Measurements from ENCODE around the gene MT1B. TPM values are rescaled to one million over a fixed set of nuclear protein-coding genes. Genes with fewer than 3 reads are reported as not detected.
A peak's percentile ranks its signal among the peaks of the same experiment; 100 is the strongest.

Gene MT1B
- not detected in 2 replicates for total RNA-seq
- long read RNA-seq = 0 reads

DNA sequence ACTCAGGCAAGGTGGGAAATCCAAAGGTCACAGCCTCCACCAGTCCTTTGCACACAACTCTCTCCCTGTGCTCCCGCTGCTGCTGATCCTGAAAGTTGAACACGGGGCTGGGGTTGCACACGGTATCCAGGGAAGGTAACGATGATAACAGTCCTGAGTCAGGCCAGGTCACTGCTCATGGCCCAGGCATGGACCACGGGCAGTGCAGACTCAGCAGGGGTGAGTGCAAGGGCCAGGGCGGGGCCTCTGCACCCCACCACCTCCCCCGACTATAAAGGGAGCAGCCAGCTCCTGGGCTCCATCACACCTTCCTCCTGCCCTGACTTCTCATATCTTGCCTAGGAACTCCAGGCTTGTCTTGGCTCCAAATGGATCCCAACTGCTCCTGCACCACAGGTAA, at the start of gene MT1B:
Gene MT1B, plus strand, starts transcription at position 301 of the 400 bp plus-strand sequence. Its CDS starts 68 bp downstream, at position 369.
- peaks cover 15% of the 10 kb centered on the region for H3K27me3 Mint-ChIP-seq (ENCODE audit: unreplicated experiment)
- H3K4me3 Mint-ChIP-seq (ENCODE audit: unreplicated experiment) = no peak within 1 kb of the TSS
- no peaks in the 10 kb centered on the region for H3K9me3 Mint-ChIP-seq (ENCODE audit: unreplicated experiment)
- H3K36me3 Mint-ChIP-seq (ENCODE audit: unreplicated experiment) = no peaks in the 10 kb centered on the region
- TF ChIP-seq, protein P1, sequence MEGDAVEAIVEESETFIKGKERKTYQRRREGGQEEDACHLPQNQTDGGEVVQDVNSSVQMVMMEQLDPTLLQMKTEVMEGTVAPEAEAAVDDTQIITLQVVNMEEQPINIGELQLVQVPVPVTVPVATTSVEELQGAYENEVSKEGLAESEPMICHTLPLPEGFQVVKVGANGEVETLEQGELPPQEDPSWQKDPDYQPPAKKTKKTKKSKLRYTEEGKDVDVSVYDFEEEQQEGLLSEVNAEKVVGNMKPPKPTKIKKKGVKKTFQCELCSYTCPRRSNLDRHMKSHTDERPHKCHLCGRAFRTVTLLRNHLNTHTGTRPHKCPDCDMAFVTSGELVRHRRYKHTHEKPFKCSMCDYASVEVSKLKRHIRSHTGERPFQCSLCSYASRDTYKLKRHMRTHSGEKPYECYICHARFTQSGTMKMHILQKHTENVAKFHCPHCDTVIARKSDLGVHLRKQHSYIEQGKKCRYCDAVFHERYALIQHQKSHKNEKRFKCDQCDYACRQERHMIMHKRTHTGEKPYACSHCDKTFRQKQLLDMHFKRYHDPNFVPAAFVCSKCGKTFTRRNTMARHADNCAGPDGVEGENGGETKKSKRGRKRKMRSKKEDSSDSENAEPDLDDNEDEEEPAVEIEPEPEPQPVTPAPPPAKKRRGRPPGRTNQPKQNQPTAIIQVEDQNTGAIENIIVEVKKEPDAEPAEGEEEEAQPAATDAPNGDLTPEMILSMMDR (IDR thresholded peaks at IDR 0.05) = no peak
- DNase-seq (ENCODE audit: extremely low spot score, unreplicated experiment) = no peak
- H3K27ac Mint-ChIP-seq (ENCODE audit: unreplicated experiment) = no peak within 1 kb of the TSS
- peaks cover 13% of the 10 kb centered on the region for H3K4me1 Mint-ChIP-seq (ENCODE audit: unreplicated experiment)

DNA sequence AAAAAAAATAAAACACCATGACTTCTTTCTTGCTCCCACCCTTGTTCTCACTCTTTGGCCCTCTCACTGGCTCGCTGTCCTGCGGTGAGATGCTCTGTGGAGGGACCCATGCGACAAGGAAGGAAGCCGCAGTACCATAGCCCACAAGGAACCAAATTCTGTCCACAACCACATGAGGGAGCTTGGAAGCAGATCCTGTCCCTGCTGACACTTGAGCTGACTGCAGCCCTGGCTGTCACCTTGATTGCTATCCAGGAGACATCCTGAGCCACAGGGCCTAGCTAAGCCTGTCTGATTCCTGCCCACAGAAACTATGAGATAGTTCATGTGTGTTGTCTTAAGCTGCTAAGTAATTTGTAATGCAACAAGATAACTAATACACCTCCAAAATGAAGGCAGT, 48.1 kb upstream of the MT1B start:
- TF ChIP-seq, protein P1 (IDR thresholded peaks at IDR 0.05) = peak; percentile 60
- Mint-ChIP-seq H3K27me3 (ENCODE audit: unreplicated experiment) (no peaks in the 10 kb centered on the region), H3K4me1 (ENCODE audit: unreplicated experiment) (peaks cover 32% of the 10 kb centered on the region), H3K27ac (ENCODE audit: unreplicated experiment) (no peak overlapping the region), H3K4me3 (ENCODE audit: unreplicated experiment) (no peak overlapping the region), H3K36me3 (ENCODE audit: unreplicated experiment) (no peaks in the 10 kb centered on the region), H3K9me3 (ENCODE audit: unreplicated experiment) (no peaks in the 10 kb centered on the region)
- no peak for DNase-seq (ENCODE audit: extremely low spot score, unreplicated experiment)

DNA sequence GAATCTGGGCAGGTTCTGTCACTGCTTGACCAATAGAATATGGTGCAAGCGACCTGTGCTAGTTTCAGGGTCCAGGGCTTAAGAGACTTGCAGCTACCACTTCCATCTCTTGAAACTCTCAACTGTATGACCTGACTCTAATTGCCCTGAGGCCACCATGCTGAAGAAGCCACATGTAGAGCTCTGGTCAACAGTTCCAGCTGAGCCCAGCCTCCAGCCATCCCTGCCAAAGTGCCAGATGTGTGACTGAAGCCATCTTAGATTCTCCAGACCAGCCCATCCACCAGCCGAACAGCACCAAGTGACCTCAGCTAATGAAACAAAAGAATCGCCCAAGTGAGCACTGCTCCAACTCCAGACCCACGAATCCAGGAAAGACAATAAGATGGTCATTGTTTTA, 46.7 kb upstream of the MT1B start:
- no peaks in the 10 kb centered on the region for H3K36me3 Mint-ChIP-seq (ENCODE audit: unreplicated experiment)
- H3K4me1 Mint-ChIP-seq (ENCODE audit: unreplicated experiment) = peaks cover 32% of the 10 kb centered on the region
- no peak overlapping the region for H3K4me3 Mint-ChIP-seq (ENCODE audit: unreplicated experiment)
- DNase-seq (ENCODE audit: extremely low spot score, unreplicated experiment) = no peak
- H3K27me3 Mint-ChIP-seq (ENCODE audit: unreplicated experiment) = no peaks in the 10 kb centered on the region
- H3K9me3 Mint-ChIP-seq (ENCODE audit: unreplicated experiment) = no peaks in the 10 kb centered on the region
- TF ChIP-seq, protein P1 (IDR thresholded peaks at IDR 0.05) = no peak
- H3K27ac Mint-ChIP-seq (ENCODE audit: unreplicated experiment) = peak overlapping the region; percentile 50

DNA sequence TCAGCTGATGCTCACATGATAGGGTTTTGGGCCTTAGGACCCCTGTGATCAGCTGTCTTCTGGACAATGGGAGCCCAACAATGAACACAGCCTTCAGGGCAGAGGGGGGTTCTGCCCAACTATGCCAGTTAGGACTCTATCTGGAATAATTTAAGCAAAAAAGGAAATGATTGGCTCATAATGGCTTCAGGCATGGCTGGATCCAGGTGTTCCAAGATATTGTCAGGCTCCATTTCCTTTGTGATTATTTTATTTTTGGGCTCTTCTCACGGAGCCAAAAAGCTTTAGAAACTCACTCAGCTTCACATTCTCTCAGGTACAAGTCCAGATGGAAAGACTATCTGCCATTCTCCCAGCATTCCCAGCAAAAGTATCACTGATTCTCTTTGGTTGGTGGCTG, 46.2 kb upstream of the MT1B start:
- Mint-ChIP-seq H3K9me3 (ENCODE audit: unreplicated experiment) (no peaks in the 10 kb centered on the region), H3K4me3 (ENCODE audit: unreplicated experiment) (no peak overlapping the region), H3K36me3 (ENCODE audit: unreplicated experiment) (no peaks in the 10 kb centered on the region), H3K27ac (ENCODE audit: unreplicated experiment) (peak overlapping the region; percentile 99), H3K4me1 (ENCODE audit: unreplicated experiment) (peaks cover 37% of the 10 kb centered on the region), H3K27me3 (ENCODE audit: unreplicated experiment) (no peaks in the 10 kb centered on the region)
- DNase-seq (ENCODE audit: extremely low spot score, unreplicated experiment) = no peak
- TF ChIP-seq, protein P1 (IDR thresholded peaks at IDR 0.05) = no peak

DNA sequence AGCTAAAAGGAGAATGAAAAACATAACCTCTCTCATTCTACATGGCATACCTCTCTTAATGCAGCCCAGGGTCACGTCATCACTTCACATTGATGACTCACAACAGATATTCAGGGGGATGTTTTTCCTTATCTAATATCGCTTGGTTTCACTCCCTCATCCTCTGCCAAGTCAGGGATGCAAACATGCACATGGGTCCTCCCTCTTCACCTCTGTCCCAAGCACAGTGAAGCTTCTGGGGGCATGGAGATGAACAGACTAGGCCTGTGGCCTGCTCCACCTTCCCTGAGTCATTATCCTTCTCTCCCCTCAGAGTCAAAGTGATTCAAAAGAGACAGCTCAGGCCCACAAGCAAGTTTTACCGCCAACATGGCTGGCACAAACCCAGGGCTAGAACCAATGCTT, 45.6 kb upstream of the MT1B start:
- TF ChIP-seq, protein P1 (IDR thresholded peaks at IDR 0.05) = no peak
- no peak for DNase-seq (ENCODE audit: extremely low spot score, unreplicated experiment)
- no peaks in the 10 kb centered on the region for H3K36me3 Mint-ChIP-seq (ENCODE audit: unreplicated experiment)
- peak overlapping the region; percentile 99 for H3K27ac Mint-ChIP-seq (ENCODE audit: unreplicated experiment)
- H3K27me3 Mint-ChIP-seq (ENCODE audit: unreplicated experiment) = no peaks in the 10 kb centered on the region
- H3K4me1 Mint-ChIP-seq (ENCODE audit: unreplicated experiment) = peaks cover 42% of the 10 kb centered on the region
- no peaks in the 10 kb centered on the region for H3K9me3 Mint-ChIP-seq (ENCODE audit: unreplicated experiment)
- H3K4me3 Mint-ChIP-seq (ENCODE audit: unreplicated experiment) = no peak overlapping the region

Data from osteocyte (in vitro differentiated cells).